ENCODE results near the gene MUC5B. TPM values are rescaled to one million over a fixed set of nuclear protein-coding genes. Genes with fewer than 3 reads are reported as not detected.

MUC5B gene
- total RNA-seq, 1 donor from 2014 or later: not detected

DNA sequence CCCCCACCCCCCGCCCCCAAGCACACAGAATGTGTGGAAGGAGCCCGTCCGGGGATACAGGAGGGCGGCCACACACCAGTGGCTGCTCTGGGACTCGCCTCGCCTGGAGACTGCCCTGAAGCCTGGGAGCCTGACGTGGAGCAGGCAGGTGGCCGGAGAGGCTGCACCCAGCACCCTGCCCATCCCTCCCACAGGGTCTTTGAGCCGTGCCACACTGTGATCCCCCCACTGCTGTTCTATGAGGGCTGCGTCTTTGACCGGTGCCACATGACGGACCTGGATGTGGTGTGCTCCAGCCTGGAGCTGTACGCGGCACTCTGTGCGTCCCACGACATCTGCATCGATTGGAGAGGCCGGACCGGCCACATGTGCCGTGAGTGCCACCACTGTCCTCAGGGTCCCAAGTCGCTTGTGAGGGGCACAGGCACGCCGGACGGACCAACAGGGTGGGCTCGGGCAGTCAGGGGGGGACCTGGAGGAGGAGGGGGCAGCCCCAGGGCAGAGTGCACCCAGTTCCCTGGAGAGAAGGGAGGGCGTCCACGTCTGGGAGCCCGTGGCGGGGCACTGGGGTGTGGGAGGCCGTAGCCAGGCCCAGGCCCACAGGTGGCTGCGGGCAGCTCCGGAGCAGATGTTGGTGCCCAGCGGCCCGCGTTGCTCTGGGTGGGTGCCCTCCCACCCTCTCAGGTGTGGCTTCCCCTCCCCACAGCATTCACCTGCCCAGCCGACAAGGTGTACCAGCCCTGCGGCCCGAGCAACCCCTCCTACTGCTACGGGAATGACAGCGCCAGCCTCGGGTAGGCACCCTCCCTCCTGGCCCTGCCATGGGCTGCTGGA is 27.0 kb upstream of the MUC5B start:
- H3K27ac Mint-ChIP-seq: no peak overlapping the region
- H3K36me3 Mint-ChIP-seq: no peaks in the 10 kb centered on the region
- TF ChIP-seq, protein P1, sequence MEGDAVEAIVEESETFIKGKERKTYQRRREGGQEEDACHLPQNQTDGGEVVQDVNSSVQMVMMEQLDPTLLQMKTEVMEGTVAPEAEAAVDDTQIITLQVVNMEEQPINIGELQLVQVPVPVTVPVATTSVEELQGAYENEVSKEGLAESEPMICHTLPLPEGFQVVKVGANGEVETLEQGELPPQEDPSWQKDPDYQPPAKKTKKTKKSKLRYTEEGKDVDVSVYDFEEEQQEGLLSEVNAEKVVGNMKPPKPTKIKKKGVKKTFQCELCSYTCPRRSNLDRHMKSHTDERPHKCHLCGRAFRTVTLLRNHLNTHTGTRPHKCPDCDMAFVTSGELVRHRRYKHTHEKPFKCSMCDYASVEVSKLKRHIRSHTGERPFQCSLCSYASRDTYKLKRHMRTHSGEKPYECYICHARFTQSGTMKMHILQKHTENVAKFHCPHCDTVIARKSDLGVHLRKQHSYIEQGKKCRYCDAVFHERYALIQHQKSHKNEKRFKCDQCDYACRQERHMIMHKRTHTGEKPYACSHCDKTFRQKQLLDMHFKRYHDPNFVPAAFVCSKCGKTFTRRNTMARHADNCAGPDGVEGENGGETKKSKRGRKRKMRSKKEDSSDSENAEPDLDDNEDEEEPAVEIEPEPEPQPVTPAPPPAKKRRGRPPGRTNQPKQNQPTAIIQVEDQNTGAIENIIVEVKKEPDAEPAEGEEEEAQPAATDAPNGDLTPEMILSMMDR (IDR thresholded peaks at IDR 0.05; ENCODE audit: unreplicated experiment): no peak
- no peak overlapping the region for H3K4me3 Mint-ChIP-seq
- peaks cover 2% of the 10 kb centered on the region for H3K27me3 Mint-ChIP-seq (ENCODE audit: low read depth)
- DNase-seq (ENCODE audit: low spot score in 2 of 2, unreplicated experiment in 2 of 2): peak in 1 of 2 experiments; percentile 31
- H3K4me1 Mint-ChIP-seq: no peaks in the 10 kb centered on the region
- H3K9me3 Mint-ChIP-seq: peaks cover 3% of the 10 kb centered on the region

DNA sequence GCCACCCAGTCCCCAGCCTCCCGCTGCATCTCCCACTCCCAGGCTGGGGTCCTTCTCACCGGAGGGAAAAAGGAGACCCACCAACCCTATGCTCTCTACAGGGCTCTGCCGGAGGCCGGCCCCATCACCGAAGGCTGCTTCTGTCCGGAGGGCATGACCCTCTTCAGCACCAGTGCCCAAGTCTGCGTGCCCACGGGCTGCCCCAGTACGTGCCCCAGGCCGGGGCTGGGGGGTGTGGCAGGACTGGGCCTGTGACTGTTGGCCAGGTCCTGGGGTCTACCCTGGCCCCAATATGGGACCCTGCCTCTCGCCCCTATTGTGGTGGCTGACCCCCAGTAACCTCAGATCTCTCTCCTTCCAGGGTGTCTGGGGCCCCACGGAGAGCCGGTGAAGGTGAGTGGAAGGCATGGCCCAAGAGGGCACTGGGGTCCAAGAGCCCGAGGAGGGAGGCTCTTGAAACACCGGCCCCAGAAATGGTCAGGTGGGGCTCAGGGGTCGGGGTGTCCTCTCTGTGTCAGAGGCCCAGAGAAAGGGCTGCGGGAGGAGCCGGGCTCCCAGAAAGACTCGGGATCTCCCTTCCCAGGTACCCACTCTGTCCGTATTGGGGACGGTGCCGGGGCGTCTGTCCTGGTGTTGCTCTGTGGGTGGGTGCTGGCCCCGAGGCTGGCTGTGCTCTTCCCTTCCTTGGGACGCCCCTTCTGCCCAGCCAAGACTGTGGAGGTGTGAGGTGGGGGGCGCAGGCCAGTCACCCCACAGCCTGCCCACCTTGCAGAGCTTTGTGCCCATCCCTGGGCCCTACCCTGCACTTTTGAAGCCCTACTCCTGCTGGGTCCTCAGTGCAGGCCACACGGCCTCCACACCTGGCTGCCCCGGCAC is 26.1 kb upstream of the MUC5B start:
- Mint-ChIP-seq H3K36me3 (no peaks in the 10 kb centered on the region), H3K4me1 (no peaks in the 10 kb centered on the region), H3K4me3 (no peak overlapping the region), H3K27me3 (ENCODE audit: low read depth) (peaks cover 2% of the 10 kb centered on the region), H3K9me3 (peaks cover 3% of the 10 kb centered on the region), H3K27ac (no peak overlapping the region)
- TF ChIP-seq, protein P1 (IDR thresholded peaks at IDR 0.05; ENCODE audit: unreplicated experiment): no peak
- DNase-seq (ENCODE audit: low spot score in 2 of 2, unreplicated experiment in 2 of 2): peak in 1 of 2 experiments; percentile 38

DNA sequence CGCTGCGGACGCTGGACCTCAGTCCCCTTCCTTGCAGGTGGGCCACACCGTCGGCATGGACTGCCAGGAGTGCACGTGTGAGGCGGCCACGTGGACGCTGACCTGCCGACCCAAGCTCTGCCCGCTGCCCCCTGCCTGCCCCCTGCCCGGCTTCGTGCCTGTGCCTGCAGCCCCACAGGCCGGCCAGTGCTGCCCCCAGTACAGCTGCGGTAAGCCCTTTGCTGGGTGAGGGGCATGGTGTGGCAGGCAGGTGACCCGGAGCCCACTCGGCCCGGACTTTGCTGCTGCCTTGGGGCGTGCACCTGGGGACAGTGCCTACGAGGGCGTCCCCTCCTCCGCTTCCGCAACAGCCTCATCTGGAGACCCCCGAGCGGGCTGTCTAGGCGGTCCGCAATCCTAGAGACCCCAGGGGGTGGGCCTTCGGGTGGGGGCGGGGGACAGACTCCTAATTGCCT is 25.4 kb upstream of the MUC5B start:
- Mint-ChIP-seq H3K4me1 (no peaks in the 10 kb centered on the region), H3K36me3 (no peaks in the 10 kb centered on the region), H3K9me3 (no peaks in the 10 kb centered on the region), H3K27me3 (ENCODE audit: low read depth) (peaks cover 2% of the 10 kb centered on the region), H3K4me3 (no peak overlapping the region), H3K27ac (no peak overlapping the region)
- TF ChIP-seq, protein P1 (IDR thresholded peaks at IDR 0.05; ENCODE audit: unreplicated experiment): no peak
- DNase-seq (ENCODE audit: low spot score in 2 of 2, unreplicated experiment in 2 of 2): peak in 1 of 2 experiments; percentile 28

DNA sequence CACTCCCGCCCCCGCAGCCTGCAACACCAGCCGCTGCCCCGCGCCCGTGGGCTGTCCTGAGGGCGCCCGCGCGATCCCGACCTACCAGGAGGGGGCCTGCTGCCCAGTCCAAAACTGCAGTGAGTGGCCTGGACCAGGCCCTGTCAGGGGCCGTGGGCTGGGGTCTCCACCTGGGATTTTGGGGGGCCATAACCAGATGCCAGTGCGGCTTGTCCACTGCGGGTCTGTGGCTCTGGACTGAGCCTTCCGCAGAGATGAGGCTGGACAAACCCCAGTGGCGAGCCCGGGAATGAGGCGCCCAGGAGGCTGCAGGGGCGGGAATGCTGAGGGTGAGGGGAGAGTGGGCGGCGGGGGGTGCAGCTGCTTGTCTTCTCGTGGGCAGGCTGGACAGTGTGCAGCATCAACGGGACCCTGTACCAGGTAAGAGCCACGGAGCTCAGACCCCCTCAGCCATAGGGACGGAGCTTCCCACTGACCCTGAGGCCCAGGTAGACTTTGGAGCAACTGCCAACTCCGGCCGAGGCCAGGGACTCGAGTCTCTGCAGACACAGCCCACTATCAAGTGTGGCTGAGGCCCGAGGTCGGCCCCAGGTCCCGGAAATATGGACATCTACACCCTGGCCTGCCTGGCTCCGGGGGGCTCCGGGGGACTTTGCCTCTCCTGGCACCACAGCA is 24.8 kb upstream of the MUC5B start:
- Mint-ChIP-seq H3K4me3 (no peak overlapping the region), H3K36me3 (no peaks in the 10 kb centered on the region), H3K27ac (no peak overlapping the region), H3K9me3 (no peaks in the 10 kb centered on the region), H3K4me1 (no peaks in the 10 kb centered on the region), H3K27me3 (ENCODE audit: low read depth) (peaks cover 2% of the 10 kb centered on the region)
- TF ChIP-seq, protein P1 (IDR thresholded peaks at IDR 0.05; ENCODE audit: unreplicated experiment): no peak
- DNase-seq (ENCODE audit: low spot score in 2 of 2, unreplicated experiment in 2 of 2): peak; percentile 11 to 34

DNA sequence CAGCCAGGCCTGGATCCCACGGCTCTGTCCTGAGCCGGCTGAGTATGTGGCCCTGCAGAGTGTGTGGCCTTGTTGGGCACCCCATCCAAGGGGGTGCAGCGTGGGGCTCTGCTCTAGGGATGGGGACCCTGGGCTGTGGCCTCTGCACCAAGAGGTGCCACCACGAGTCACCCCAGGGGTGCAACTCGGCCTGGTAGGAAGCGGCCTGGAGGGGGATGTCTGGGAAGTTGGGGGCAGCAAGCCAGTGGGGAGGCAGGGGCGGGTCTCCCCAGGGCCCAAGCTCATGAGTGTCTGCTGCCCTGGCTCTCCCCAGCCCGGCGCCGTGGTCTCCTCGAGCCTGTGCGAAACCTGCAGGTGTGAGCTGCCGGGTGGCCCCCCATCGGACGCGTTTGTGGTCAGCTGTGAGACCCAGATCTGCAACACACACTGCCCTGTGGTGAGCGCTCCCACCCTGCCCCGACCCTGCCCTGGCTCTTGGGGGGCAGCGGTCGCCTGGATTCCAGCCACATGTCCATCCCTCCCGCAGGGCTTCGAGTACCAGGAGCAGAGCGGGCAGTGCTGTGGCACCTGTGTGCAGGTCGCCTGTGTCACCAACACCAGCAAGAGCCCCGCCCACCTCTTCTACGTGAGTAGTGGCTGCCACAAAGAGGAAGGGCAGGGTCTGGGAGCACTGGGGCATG is 24.2 kb upstream of the MUC5B start:
- Mint-ChIP-seq H3K4me3 (no peak overlapping the region), H3K27ac (no peak overlapping the region), H3K36me3 (no peaks in the 10 kb centered on the region), H3K4me1 (no peaks in the 10 kb centered on the region), H3K9me3 (no peaks in the 10 kb centered on the region), H3K27me3 (ENCODE audit: low read depth) (peaks cover 2% of the 10 kb centered on the region)
- peak; percentile 16 to 25 for DNase-seq (ENCODE audit: low spot score in 2 of 2, unreplicated experiment in 2 of 2)
- TF ChIP-seq, protein P1 (IDR thresholded peaks at IDR 0.05; ENCODE audit: unreplicated experiment): no peak

Data from mesothelial cell of epicardium (in vitro differentiated cells).